ENCODE measurements around the gene LY6G6D. TPM values are rescaled to one million over a fixed set of nuclear protein-coding genes. Genes with fewer than 3 reads are reported as not detected.

LY6G6D gene
- total and polyA plus RNA-seq, 2 of the 13 experiments (the other 11 are each of a cell fraction or from before 2014, with no cell fraction given), result not detected

- peak; percentile 72 for TF ChIP-seq HNF1B (CRISPR knock-in tag; IDR thresholded peaks at IDR 0.05)
- no peak for TF ChIP-seq ZSCAN25 (CRISPR knock-in tag; IDR thresholded peaks at IDR 0.05)
- 0 out of 2 replicates have a peak, but pooled peaks have one; percentile 28 for TF ChIP-seq ZNF850 (CRISPR knock-in tag; conservative IDR thresholded peaks at IDR 0.05)
- no peak for TF ChIP-seq ZNF766 (CRISPR knock-in tag; IDR thresholded peaks at IDR 0.05; ENCODE audit: borderline replicate concordance)
- peak; percentile 83 to 94; a peak in 3 of 4 replicates for TF ChIP-seq EP300 (IDR thresholded peaks at IDR 0.05; ENCODE audit: low read depth in 2 of 2, low read length in 2 of 2)
- TF ChIP-seq EP300 (CRISPR knock-in tag; IDR thresholded peaks at IDR 0.05; ENCODE audit: borderline replicate concordance), result peak; percentile 90
- peak; percentile 54; the same call in 1 of the 2 replicates for TF ChIP-seq ZNF878 (CRISPR knock-in tag; IDR thresholded peaks at IDR 0.05)
- TF ChIP-seq DBP (CRISPR knock-in tag; IDR thresholded peaks at IDR 0.05; ENCODE audit: not compliant biosample characterization), result no peak
- TF ChIP-seq RFX3 (CRISPR knock-in tag; IDR thresholded peaks at IDR 0.05), result peak; percentile 93
- peak; percentile 88 for TF ChIP-seq NCOR1 (IDR thresholded peaks at IDR 0.05; ENCODE audit: borderline replicate concordance, low read length)
- TF ChIP-seq KDM3A (CRISPR knock-in tag; IDR thresholded peaks at IDR 0.05; ENCODE audit: low read depth), result no peak
- peak; percentile 87; the same call in 1 of the 2 replicates for TF ChIP-seq MEIS1 (CRISPR knock-in tag; IDR thresholded peaks at IDR 0.05; ENCODE audit: borderline replicate concordance)
- no peak for TF ChIP-seq ZNF407 (CRISPR knock-in tag; IDR thresholded peaks at IDR 0.05; ENCODE audit: not compliant biosample characterization)
- TF ChIP-seq ZNF713 (CRISPR knock-in tag; IDR thresholded peaks at IDR 0.05), result no peak
- TF ChIP-seq E2F1 (CRISPR knock-in tag; IDR thresholded peaks at IDR 0.05), result no peak; the same call in 1 of the 2 replicates
- TF ChIP-seq RFXANK (CRISPR knock-in tag; IDR thresholded peaks at IDR 0.05), result no peak
- 0 out of 2 replicates have a peak, but pooled peaks have one; percentile 51 for TF ChIP-seq ATF1 (CRISPR knock-in tag; IDR thresholded peaks at IDR 0.05)
- 0 out of 2 replicates have a peak, but pooled peaks have one; percentile 4 for TF ChIP-seq FOXA1 (IDR thresholded peaks at IDR 0.05)
- peak; percentile 89 for TF ChIP-seq FOXA1 (CRISPR knock-in tag; IDR thresholded peaks at IDR 0.05)
These were observed 22.3 kb downstream of the LY6G6D start (continued) for GRCh38 chr6:31737315-31737990.

Measured in HepG2 (cell line).